ENCODE results near the gene FGFBP3.

Gene FGFBP3

GRCh38 chr10:91860885-91861284 is 48.4 kb downstream of the FGFBP3 start:
- DNase-seq (ENCODE audit: low read depth): no peak
- TF ChIP-seq CTCF (IDR thresholded peaks at IDR 0.05; ENCODE audit: control insufficient read depth, extremely low read depth, insufficient read depth): no peak
- no peak overlapping the region for H3K4me3 ChIP-seq (ENCODE audit: low read depth, low read length)

DNA sequence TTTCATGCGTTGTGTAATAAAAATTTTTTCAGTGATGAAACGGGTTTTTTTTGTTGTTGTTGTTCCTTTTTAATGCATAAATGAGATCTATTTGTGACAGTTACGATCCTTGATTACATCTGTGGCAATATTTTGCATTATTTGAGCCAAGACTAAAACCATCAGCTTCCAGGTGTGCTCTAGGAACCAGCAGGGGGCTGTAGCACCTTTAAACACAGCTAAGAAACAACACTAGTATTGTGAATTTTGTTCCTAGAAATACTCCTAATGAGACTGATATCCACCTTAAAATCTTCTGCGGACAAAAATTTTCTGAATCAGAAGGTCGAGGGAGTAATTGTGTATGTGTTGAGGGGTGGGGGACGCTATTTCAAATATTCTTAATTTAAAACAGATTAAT is 52.6 kb downstream of the FGFBP3 start:
- TF ChIP-seq CTCF (IDR thresholded peaks at IDR 0.05; ENCODE audit: control insufficient read depth, extremely low read depth, insufficient read depth): peak; percentile 71
- DNase-seq (ENCODE audit: low read depth): no peak

More for the DNA sequence above, 52.6 kb downstream of the FGFBP3 start:
- no peak overlapping the region for H3K4me3 ChIP-seq (ENCODE audit: low read depth, low read length)
